ENCODE measurements around the gene GAS7. TPM values are rescaled to one million over a fixed set of nuclear protein-coding genes. Genes with fewer than 3 reads are reported as not detected.
A peak's percentile ranks its signal among the peaks of the same experiment; 100 is the strongest.

GAS7 gene
- total and polyA plus RNA-seq, 8 donors: 30.4 to 83.4 (median 40.1) TPM

- Histone ChIP-seq H3K4me1 (peaks cover 0 to 4% of the 10 kb centered on the region in 2 donors), H3K4me3 (no peak overlapping the region), H3K27me3 (no peaks in the 10 kb centered on the region), H3K36me3 (peaks cover 0 to 94% of the 10 kb centered on the region in 2 donors), H3K9me3 (peaks cover 0 to 13% of the 10 kb centered on the region in 2 donors), H3K27ac (no peak overlapping the region)
- intact Hi-C loops (cut with DNase I): no loop called here
- ATAC-seq (no peak), DNase-seq (no peak)
- TF ChIP-seq CTCF (IDR thresholded peaks at IDR 0.05): no peak
Measured at GRCh38 chr17:9941305-9941704, 257.1 kb downstream of the GAS7 start.

- no peak overlapping the region for H3K27ac ChIP-seq
- peaks cover 0 to 90% of the 10 kb centered on the region in 2 donors for H3K36me3 ChIP-seq
- DNase-seq (no peak), ATAC-seq (no peak)
- intact Hi-C loops (cut with DNase I): no loop called here
- TF ChIP-seq CTCF (IDR thresholded peaks at IDR 0.05): no peak
- no peaks in the 10 kb centered on the region for H3K27me3 ChIP-seq
- H3K4me3 ChIP-seq: no peak overlapping the region
- H3K9me3 ChIP-seq: peaks cover 0 to 13% of the 10 kb centered on the region in 2 donors
- H3K4me1 ChIP-seq: peaks cover 0 to 4% of the 10 kb centered on the region in 2 donors
Measured at GRCh38 chr17:9940841-9941240, 257.6 kb downstream of the GAS7 start.

GRCh38 chr17:9938764-9939163, 259.6 kb downstream of the GAS7 start:
- no peak for TF ChIP-seq CTCF (IDR thresholded peaks at IDR 0.05)
- no peak overlapping the region for H3K4me3 ChIP-seq
- ATAC-seq (no peak), DNase-seq (no peak)
- H3K36me3 ChIP-seq: peaks cover 0 to 90% of the 10 kb centered on the region in 2 donors
- peaks cover 0 to 9% of the 10 kb centered on the region in 2 donors for H3K27me3 ChIP-seq
- H3K4me1 ChIP-seq: peaks cover 0 to 4% of the 10 kb centered on the region in 2 donors
- intact Hi-C loops (cut with DNase I): no loop called here
- H3K27ac ChIP-seq: no peak overlapping the region
- peaks cover 0 to 13% of the 10 kb centered on the region in 2 donors for H3K9me3 ChIP-seq

GRCh38 chr17:9937901-9938300, 260.5 kb downstream of the GAS7 start:
- no peak overlapping the region for H3K27ac ChIP-seq
- intact Hi-C loops (cut with DNase I): no loop called here
- H3K4me3 ChIP-seq: no peak overlapping the region
- peaks cover 0 to 90% of the 10 kb centered on the region in 2 donors for H3K36me3 ChIP-seq
- H3K9me3 ChIP-seq: peaks cover 0 to 13% of the 10 kb centered on the region in 2 donors
- DNase-seq (no peak), ATAC-seq (no peak)
- TF ChIP-seq CTCF (IDR thresholded peaks at IDR 0.05): no peak
- H3K27me3 ChIP-seq: peaks cover 0 to 9% of the 10 kb centered on the region in 2 donors
- peaks cover 0 to 4% of the 10 kb centered on the region in 2 donors for H3K4me1 ChIP-seq

- H3K27me3 ChIP-seq: peaks cover 0 to 15% of the 10 kb centered on the region in 2 donors
- peaks cover 0 to 90% of the 10 kb centered on the region in 2 donors for H3K36me3 ChIP-seq
- H3K9me3 ChIP-seq: peaks cover 0 to 13% of the 10 kb centered on the region in 2 donors
- intact Hi-C loops (cut with DNase I): no loop called here
- peak; percentile 44 for ATAC-seq
- peak in 2 of 4 donors; percentile 41 to 70 for DNase-seq
- no peak overlapping the region for H3K27ac ChIP-seq
- no peak overlapping the region for H3K4me3 ChIP-seq
- H3K4me1 ChIP-seq: peaks cover 0 to 4% of the 10 kb centered on the region in 2 donors
- no peak for TF ChIP-seq CTCF (IDR thresholded peaks at IDR 0.05)
Measured at GRCh38 chr17:9937241-9937761, 261.1 kb downstream of the GAS7 start.
